Mononuclear cell (primary cell): Measurements from ENCODE around the gene PRSS27. TPM values are rescaled to one million over a fixed set of nuclear protein-coding genes. Genes with fewer than 3 reads are reported as not detected.
"Not testable (repeated sequence)": the region's sequence is repeated elsewhere in the genome, so short reads cannot be mapped to it uniquely, and the experiment has no call there.

Experiments used
- H3K27me3 ChIP-seq: 2 replicates; pipeline ENCODE4 v1.6.0; 2011; ENCODE audit warnings: low read length, control low read depth; ENCODE audit not compliant: insufficient read depth
- H3K4me1 ChIP-seq: 2 replicates; pipeline ENCODE4 v1.5.1; 2011; ENCODE audit warnings: mild to moderate bottlenecking, low read length, control low read depth; ENCODE audit not compliant: insufficient read depth
- H3K4me3 ChIP-seq: 2 replicates; pipeline ENCODE4 v1.5.1; 2011; ENCODE audit warnings: mild to moderate bottlenecking, low read length, moderate library complexity
- H3K9me3 ChIP-seq: 2 replicates; pipeline ENCODE4 v1.5.1; 2011; ENCODE audit warnings: low read depth, mild to moderate bottlenecking, control low read depth, low read length
- total RNA-seq: library from RNA; depleted of rRNA; stranded (reverse); fragments of >200 nt; gene quantifications from one replicate; pipeline ENCODE4 v1.2.3, GENCODE V29; 2012

PRSS27 gene
- total RNA-seq, 1 donor = 0.10 TPM

DNA sequence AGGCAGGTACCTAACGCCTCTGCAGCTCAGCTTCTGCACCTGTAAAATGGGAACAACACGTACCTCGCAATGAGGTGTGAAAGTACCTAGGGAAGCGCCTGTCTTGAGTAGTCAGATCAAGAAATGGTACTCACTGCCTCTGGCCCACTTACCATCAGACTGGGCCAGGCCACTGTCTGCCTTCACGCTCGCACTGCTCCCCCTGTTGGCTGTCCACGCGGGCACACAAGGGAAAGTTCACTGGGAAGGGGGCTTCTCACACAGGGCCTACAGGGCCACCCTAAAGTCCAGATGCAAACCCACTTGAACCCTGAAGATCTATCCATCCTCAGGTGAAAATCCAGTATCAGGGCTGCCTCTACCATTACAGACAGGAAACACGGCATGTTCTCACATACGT, 48.8 kb downstream of the PRSS27 start:
- not testable (repeated sequence) for H3K4me3 ChIP-seq, H3K9me3 ChIP-seq, H3K27me3 ChIP-seq
- peaks cover 26% of the 10 kb centered on the region for H3K4me1 ChIP-seq

DNA sequence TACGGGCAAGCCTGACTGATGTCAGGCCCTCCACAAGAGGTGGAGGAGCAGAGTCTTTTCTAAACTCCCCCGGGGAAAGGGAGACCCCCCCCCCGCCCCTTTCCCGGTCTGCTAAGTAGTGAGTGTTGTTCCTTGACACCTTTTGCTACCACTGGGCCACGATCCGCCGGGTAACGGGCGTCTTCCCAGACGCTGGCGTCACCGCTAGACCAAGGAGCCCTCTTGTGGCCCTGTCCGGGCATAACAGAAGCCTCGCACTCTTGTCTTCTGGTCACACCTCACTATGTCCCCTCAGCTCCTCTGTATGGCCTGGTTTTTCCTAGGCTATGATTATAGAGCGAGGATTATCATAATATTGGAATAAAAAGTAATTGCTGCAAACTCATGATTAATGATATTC, 50.0 kb downstream of the PRSS27 start:
- not testable (repeated sequence) for H3K9me3 ChIP-seq, H3K4me3 ChIP-seq, H3K27me3 ChIP-seq
- H3K4me1 ChIP-seq = peaks cover 23% of the 10 kb centered on the region

DNA sequence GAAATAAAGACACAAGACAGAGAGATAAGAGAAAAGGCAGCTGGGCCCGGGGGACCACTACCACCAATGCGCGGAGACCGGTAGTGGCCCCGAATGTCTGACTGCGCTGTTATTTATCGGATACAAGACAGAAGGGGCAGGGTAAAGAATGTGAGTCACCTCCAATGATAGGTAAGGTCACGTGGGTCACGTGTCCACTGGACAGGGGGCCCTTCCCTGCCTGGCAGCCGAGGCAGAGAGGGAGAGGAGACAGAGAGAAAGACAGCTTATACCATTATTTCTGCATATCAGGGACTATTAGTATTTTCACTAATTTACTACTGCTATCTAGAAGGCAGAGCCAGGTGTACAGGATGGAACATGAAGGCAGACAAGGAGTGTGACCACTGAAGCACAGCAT, 50.4 kb downstream of the PRSS27 start:
- H3K4me1 ChIP-seq = peaks cover 23% of the 10 kb centered on the region
- H3K27me3 ChIP-seq, H3K9me3 ChIP-seq, H3K4me3 ChIP-seq: not testable (repeated sequence)

DNA sequence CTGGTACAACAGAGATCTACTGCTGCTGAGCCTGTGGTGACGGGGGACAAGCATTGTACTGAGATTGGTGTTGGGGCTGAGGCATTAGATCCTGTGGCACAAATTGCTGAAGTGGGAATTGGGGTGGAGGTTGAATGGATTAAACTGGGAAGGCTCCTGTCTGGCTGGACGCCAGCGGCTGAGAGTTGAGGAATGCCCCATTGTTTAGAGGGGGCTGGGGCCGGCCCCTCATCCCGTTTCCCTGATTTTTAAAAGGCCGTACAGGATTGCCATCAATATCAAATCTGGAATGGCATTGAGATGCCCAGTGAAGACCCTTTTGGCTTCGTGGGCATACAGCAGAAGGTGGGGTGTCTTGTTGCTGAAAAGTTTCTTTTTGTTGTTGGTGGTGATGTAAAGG, 53.4 kb downstream of the PRSS27 start:
- not testable (repeated sequence) for H3K27me3 ChIP-seq, H3K9me3 ChIP-seq, H3K4me3 ChIP-seq
- peaks cover 20% of the 10 kb centered on the region for H3K4me1 ChIP-seq

DNA sequence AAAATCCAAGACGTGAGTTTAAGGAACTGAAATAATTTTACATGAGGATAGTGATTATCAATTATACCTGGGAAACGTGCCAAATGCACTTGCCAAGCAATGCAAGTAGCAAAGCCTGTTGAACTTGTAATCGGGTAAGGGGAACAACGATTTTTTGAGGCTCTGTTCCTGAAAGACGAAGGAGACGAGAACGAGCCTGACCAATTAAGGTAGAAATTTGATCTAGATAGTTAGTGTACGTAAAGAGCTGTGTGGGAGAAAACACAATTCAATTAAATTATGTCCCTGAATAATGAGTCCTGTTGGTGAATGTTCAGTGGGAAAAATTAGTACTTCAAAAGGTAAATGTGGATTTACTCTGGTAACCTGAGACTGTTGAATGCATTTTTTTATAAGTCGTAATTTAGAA, 55.4 kb downstream of the PRSS27 start:
- H3K4me3 ChIP-seq = no peak overlapping the region
- H3K27me3 ChIP-seq = no peaks in the 10 kb centered on the region
- peaks cover 19% of the 10 kb centered on the region for H3K4me1 ChIP-seq
- H3K9me3 ChIP-seq = no peaks in the 10 kb centered on the region

DNA sequence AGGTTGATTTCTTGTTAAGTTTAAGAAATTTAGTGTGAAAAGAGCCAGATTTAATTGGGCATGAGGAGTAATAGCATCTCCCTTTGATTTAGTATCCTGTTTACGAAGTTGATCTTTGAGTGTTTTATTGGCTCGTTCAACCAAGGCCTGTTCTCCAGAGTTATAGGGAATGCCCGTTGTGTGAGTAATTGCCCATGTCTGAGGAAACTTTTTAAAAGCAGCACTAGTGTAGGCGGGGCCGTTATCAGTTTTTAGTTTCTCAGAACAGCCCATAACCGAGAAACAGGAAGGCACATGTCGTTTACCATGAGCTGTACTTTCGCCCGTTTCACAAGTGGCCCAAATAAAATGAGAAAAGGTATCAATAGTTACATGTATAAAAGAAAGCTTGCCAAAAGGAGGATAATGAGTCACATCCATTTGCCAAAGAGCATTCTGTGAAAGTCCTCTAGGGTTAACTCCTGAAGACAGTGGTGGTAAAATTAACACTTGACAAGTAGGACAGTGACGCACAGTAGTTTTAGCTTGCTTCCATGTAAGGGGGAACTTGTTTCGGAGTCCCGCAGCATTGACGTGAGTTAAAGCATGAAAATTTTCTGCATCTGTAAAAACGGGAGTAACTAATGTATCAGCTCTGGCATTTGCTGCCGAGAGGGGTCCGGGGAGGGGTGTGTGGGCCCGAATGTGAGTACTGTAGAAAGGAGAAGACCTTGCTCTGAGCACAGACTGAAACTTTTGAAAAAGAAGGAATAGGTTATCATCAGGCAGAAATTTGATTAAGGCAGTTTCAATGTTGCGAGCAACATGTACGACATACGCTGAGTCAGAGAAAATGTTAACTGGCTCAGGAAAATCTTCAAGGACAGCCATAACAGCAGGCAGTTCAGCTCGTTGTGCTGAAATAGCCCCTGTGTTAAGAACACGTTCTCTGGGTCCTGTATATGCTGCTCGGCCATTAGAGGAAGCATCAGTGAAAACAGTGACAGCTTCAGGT, 56.2 kb downstream of the PRSS27 start:
- Histone ChIP-seq H3K9me3 (no peaks in the 10 kb centered on the region), H3K4me3 (no peak overlapping the region), H3K27me3 (no peaks in the 10 kb centered on the region), H3K4me1 (peaks cover 19% of the 10 kb centered on the region)

Other genes starting within 250 kb of the PRSS27 start
- not detected for gene NTN3, start 248.9 kb downstream of the PRSS27 start, total RNA-seq
- 2.1 TPM for gene TBC1D24, start 245.1 kb downstream of the PRSS27 start, total RNA-seq
- 61.2 TPM for gene ATP6V0C, start 206.3 kb downstream of the PRSS27 start, total RNA-seq
- gene AMDHD2, start 199.9 kb downstream of the PRSS27 start, total RNA-seq = 49.7 TPM
- gene CEMP1, start 188.8 kb downstream of the PRSS27 start, total RNA-seq = 0.10 TPM
- 36.9 TPM for gene PDPK1, start 182.2 kb downstream of the PRSS27 start, total RNA-seq
- 17.7 TPM for gene KCTD5, start 37.7 kb downstream of the PRSS27 start, total RNA-seq
- gene SRRM2, start 32.4 kb upstream of the PRSS27 start, total RNA-seq = 195 TPM
- 92.6 TPM for gene ELOB, start 57.1 kb upstream of the PRSS27 start, total RNA-seq
- gene PRSS33, start 67.3 kb upstream of the PRSS27 start, total RNA-seq = not detected
- not detected for gene PRSS41, start 78.2 kb upstream of the PRSS27 start, total RNA-seq
- not detected for gene PRSS21, start 97.0 kb upstream of the PRSS27 start, total RNA-seq
- 1.2 TPM for gene ZG16B, start 110.1 kb upstream of the PRSS27 start, total RNA-seq
- gene PRSS22, start 137.9 kb upstream of the PRSS27 start, total RNA-seq = 0.21 TPM
- 8.1 TPM for gene FLYWCH2, start 163.0 kb upstream of the PRSS27 start, total RNA-seq
- 15.7 TPM for gene FLYWCH1, start 191.7 kb upstream of the PRSS27 start, total RNA-seq
- not detected for gene KREMEN2, start 244.1 kb upstream of the PRSS27 start, total RNA-seq
- gene PAQR4, start 249.1 kb upstream of the PRSS27 start, total RNA-seq = 3.1 TPM